Upper lobe of left lung (tissue), 6 donors: ENCODE measurements around the gene ADTRP. TPM values are rescaled to one million over a fixed set of nuclear protein-coding genes. Genes with fewer than 3 reads are reported as not detected.

Experiments used
- ATAC-seq, 2 donors: fragments of 200-7000 bp; cut with Tn5 transposase; one replicate each; pipeline ENCODE4 v1.9.1; 2022; ENCODE audit warnings: mild to moderate bottlenecking in 2 of 2, moderate library complexity in 2 of 2; ENCODE audit not compliant: low FRiP score in 2 of 2
- DNase-seq, 2 donors: peaks; one replicate each; pipeline ENCODE4 v3.0.0-alpha.2; 2019 to 2020
- H3K27ac ChIP-seq, 4 donors: fragments of 200-600 bp; sonication (generic); one replicate each; pipeline ENCODE4 v1.5.1; 2016 to 2019
- H3K27me3 ChIP-seq, 4 donors: fragments of 200-600 bp; sonication (generic); one replicate each; pipeline ENCODE4 v1.5.1; 2017 to 2019
- H3K36me3 ChIP-seq, 4 donors: fragments of 200-600 bp; sonication (generic); one replicate each; pipeline ENCODE4 v1.5.1; 2016 to 2019
- H3K4me1 ChIP-seq, 4 donors: fragments of 200-600 bp; sonication (generic); one replicate each; pipeline ENCODE4 v1.5.1; 2018 to 2019
- H3K4me3 ChIP-seq, 4 donors: fragments of 200-600 bp; sonication (generic); one replicate each; pipeline ENCODE4 v1.5.1; 2017 to 2019; ENCODE audit warnings: mild to moderate bottlenecking in 2 of 4, moderate library complexity in 1 of 4
- H3K9me3 ChIP-seq, 4 donors: fragments of 200-600 bp; sonication (generic); one replicate each; pipeline ENCODE4 v1.5.1; 2018 to 2019
- EP300 ChIP-seq, 4 donors: sonication (generic); formaldehyde crosslinking; IDR thresholded peaks; one replicate each; pipeline ENCODE4 v1.5.1; 2017; ENCODE audit warnings: antibody characterized with exemption in 4 of 4, control low read depth in 2 of 4
- POLR2A ChIP-seq, 4 donors: fragments of 450-650 bp; IDR thresholded peaks; one replicate each; pipeline ENCODE4 v1.5.1; 2016 to 2017; ENCODE audit warnings: antibody characterized with exemption in 4 of 4, mild to moderate bottlenecking in 2 of 4
- POLR2AphosphoS5 ChIP-seq, 2 donors: sonication (generic); formaldehyde crosslinking; IDR thresholded peaks; one replicate each; pipeline ENCODE4 v1.5.1; 2017; ENCODE audit warnings: antibody characterized with exemption in 2 of 2
- WGBS, 2 donors: methylation state at CpG; one replicate each; pipeline ENCODE4 v1.1.5; 2017 to 2018; 5-methylcytosine and 5-hydroxymethylcytosine counted together
- total RNA-seq, 6 donors: library from RNA; depleted of rRNA in 4 of 6; stranded (reverse); fragments of >200 nt in 4 of 6; gene quantifications; one replicate each; pipeline versions ENCODE4 v1.1.0 to v1.2.1, GENCODE V29; 2016 to 2021
- TF ChIP-seq, protein P1 (sequence below), 6 experiments: fragments of 450-650 bp in 4 of 6; fragments of 200-600 bp in 2 of 6; sonication (generic) in 2 of 6; IDR thresholded peaks; one replicate each; pipeline ENCODE4 v1.5.1; 2016 to 2019; ENCODE audit warnings: antibody characterized with exemption in 6 of 6
- donor health status: DM: no; HTN: no; CAD: no; lungs with moderate emphysema.
- donor health status: DM: no; HTN: yes; CAD: no; lungs with severe emphysema.

ADTRP gene
- total RNA-seq, 6 donors from 2014 or later, result 3.8 to 21.1 (median 12.8) TPM

GRCh38 chr6:11773013-11773412 lies 5.6 kb downstream of the ADTRP start:
- Histone ChIP-seq H3K27me3 (no peaks in the 10 kb centered on the region), H3K36me3 (no peaks in the 10 kb centered on the region), H3K9me3 (no peaks in the 10 kb centered on the region), H3K4me3 (no peak overlapping the region), H3K4me1 (peaks cover 0 to 14% (median 8%) of the 10 kb centered on the region in 4 donors), H3K27ac (no peak overlapping the region)
- ATAC-seq (no peak), DNase-seq (no peak)
- 76 to 92% methylated on average over 5 of the region's 5 CpGs for WGBS, 2 donors
- TF ChIP-seq POLR2AphosphoS5 (IDR thresholded peaks at IDR 0.05) (no peak), POLR2A (IDR thresholded peaks at IDR 0.05) (no peak), EP300 (IDR thresholded peaks at IDR 0.05) (no peak)
- TF ChIP-seq, protein P1, sequence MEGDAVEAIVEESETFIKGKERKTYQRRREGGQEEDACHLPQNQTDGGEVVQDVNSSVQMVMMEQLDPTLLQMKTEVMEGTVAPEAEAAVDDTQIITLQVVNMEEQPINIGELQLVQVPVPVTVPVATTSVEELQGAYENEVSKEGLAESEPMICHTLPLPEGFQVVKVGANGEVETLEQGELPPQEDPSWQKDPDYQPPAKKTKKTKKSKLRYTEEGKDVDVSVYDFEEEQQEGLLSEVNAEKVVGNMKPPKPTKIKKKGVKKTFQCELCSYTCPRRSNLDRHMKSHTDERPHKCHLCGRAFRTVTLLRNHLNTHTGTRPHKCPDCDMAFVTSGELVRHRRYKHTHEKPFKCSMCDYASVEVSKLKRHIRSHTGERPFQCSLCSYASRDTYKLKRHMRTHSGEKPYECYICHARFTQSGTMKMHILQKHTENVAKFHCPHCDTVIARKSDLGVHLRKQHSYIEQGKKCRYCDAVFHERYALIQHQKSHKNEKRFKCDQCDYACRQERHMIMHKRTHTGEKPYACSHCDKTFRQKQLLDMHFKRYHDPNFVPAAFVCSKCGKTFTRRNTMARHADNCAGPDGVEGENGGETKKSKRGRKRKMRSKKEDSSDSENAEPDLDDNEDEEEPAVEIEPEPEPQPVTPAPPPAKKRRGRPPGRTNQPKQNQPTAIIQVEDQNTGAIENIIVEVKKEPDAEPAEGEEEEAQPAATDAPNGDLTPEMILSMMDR (IDR thresholded peaks at IDR 0.05), result no peak

- ATAC-seq (peak in 1 of 2 donors; percentile 64), DNase-seq (no peak)
- H3K27me3 ChIP-seq, result no peaks in the 10 kb centered on the region
- no peak overlapping the region for H3K4me3 ChIP-seq
- H3K27ac ChIP-seq, result peak overlapping the region in 1 of 4 donors; percentile 68
- peaks cover under 1 to 14% (median 8%) of the 10 kb centered on the region in 4 donors for H3K4me1 ChIP-seq
- no peaks in the 10 kb centered on the region for H3K9me3 ChIP-seq
- 85 to 91% methylated on average over 10 of the region's 10 CpGs for WGBS, 2 donors
- H3K36me3 ChIP-seq, result no peaks in the 10 kb centered on the region
- TF ChIP-seq EP300 (IDR thresholded peaks at IDR 0.05) (no peak), POLR2AphosphoS5 (IDR thresholded peaks at IDR 0.05) (no peak), POLR2A (IDR thresholded peaks at IDR 0.05) (no peak)
- TF ChIP-seq, protein P1 (IDR thresholded peaks at IDR 0.05), result no peak
Measured at GRCh38 chr6:11772109-11772825, 6.3 kb downstream of the ADTRP start.

GRCh38 chr6:11771473-11772048 lies 7.0 kb downstream of the ADTRP start:
- Histone ChIP-seq H3K27ac (peak overlapping the region in 3 of 4 donors; percentile 45 to 80 (median 68)), H3K36me3 (no peaks in the 10 kb centered on the region), H3K4me3 (no peak overlapping the region), H3K9me3 (no peaks in the 10 kb centered on the region), H3K4me1 (peaks cover 6 to 18% (median 8%) of the 10 kb centered on the region in 4 donors), H3K27me3 (no peaks in the 10 kb centered on the region)
- DNase-seq (no peak), ATAC-seq (no peak)
- 87 to 90% methylated on average over 13 of the region's 13 CpGs for WGBS, 2 donors
- no peak for TF ChIP-seq POLR2AphosphoS5 (IDR thresholded peaks at IDR 0.05)
- no peak for TF ChIP-seq POLR2A (IDR thresholded peaks at IDR 0.05)
- TF ChIP-seq EP300 (IDR thresholded peaks at IDR 0.05), result no peak
- TF ChIP-seq, protein P1 (IDR thresholded peaks at IDR 0.05), result no peak

DNA sequence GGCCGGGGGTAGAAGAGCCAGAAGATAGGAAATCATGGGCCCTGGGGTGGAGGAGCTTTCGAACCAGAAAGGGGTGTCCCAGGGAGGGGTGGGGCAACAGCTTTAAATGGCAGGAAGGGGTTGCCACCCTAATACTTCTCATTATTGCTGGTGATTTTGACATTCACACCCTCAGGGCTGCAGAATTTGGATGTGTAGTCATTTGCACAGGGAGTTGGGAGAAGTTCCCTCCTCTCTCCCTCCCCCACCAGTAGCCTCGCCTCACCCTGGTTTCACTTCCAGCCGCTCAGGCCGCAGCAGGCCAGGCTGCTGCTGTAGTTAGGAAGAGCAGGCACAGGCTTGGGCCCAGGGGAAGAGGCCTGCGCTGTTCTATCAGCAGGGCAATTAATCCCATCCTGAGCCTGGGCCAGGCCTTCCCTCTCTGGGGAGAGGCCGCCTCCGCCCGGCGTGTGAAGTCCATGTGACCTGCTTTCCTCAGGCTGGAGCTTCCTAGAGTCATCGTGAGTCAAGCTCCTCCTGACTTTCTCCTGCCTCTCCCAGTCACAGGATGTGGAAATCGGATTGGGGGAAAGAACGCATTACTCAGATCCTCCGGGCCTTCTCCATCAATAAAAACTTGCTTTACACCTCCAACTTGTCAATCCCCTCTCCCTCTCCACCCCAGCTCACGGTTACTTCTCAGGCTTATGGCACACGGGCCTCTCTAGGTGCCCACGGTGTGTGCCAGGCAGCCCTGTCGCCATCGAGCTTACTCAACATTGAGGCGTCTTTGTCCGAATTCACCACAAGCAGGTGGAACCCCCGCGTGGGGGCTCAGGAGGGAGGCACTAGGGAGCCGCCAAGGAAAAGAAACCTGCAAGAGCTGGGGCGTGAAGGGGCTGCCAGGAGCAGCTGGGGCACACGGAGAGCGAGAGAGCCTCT lies 7.8 kb downstream of the ADTRP start:
- peaks cover 6 to 24% (median 9%) of the 10 kb centered on the region in 4 donors for H3K4me1 ChIP-seq
- H3K4me3 ChIP-seq, result peak overlapping the region in 1 of 4 donors; percentile 7
- TF ChIP-seq, protein P1 (IDR thresholded peaks at IDR 0.05), result no peak
- peak in 1 of 4 donors; percentile 86 for TF ChIP-seq EP300 (IDR thresholded peaks at IDR 0.05)
- peak in 1 of 4 donors; percentile 78 for TF ChIP-seq POLR2A (IDR thresholded peaks at IDR 0.05)
- TF ChIP-seq POLR2AphosphoS5 (IDR thresholded peaks at IDR 0.05), result peak in 1 of 2 donors; percentile 70
- WGBS, 2 donors, result 75 to 77% methylated on average over 20 to 27 of the region's 27 CpGs
- ATAC-seq, result peak; percentile 90 to 94
- H3K27ac ChIP-seq, result peak overlapping the region; percentile 45 to 80 (median 65)
- peak; percentile 78 to 89 for DNase-seq
- H3K36me3 ChIP-seq, result no peaks in the 10 kb centered on the region
- H3K27me3 ChIP-seq, result no peaks in the 10 kb centered on the region
- no peaks in the 10 kb centered on the region for H3K9me3 ChIP-seq
